HepG2 (cell line): ENCODE results near the gene TRIO. TPM values are rescaled to one million over a fixed set of nuclear protein-coding genes. Genes with fewer than 3 reads are reported as not detected.

Experiments
- ATAC-seq: fragments of 200-7000 bp; cut with Tn5 transposase; 3 replicates; pipeline ENCODE4 v1.9.1; 2020; ENCODE audit warnings: mild to moderate bottlenecking, moderate library complexity
- BruUV-seq: library from RNA; stranded (reverse); fragments of 400-500 nt; replicated peaks from 2 replicates; lab custom pipeline; 2021; lab: Mats Ljungman, UMichigan
- CTCF ChIA-PET: fragments of 300-600 bp; formaldehyde crosslinking; extraction: SDS; loops from one replicate; lab custom pipeline; 2021; ENCODE audit warnings: low total read pairs, inconsistent platforms, low intra/inter-chr PET ratio; lab: Yijun Ruan, JAX
- POLR2A ChIA-PET: fragments of 350-600 bp; sonication (Branson Sonifier 250); formaldehyde crosslinking; loops from one replicate; lab custom pipeline; 2020; ENCODE audit warnings: antibody characterized with exemption, inconsistent platforms; lab: Yijun Ruan, JAX
- DNase-seq: peaks from one replicate; pipeline ENCODE4 v3.0.0-alpha.2; 2015; ENCODE audit warnings: low spot score
- FAIRE-seq: peaks from 3 replicates; lab custom pipeline; 2011; peaks lifted over from hg19 to GRCh38; lab: Jason Lieb, UNC
- H2AFZ ChIP-seq: one replicate; pipeline ENCODE4 v1.6.1; 2011; ENCODE audit warnings: low read length, inconsistent platforms
- H3K27ac ChIP-seq: fragments of 300-600 bp; 3 replicates; pipeline ENCODE4 v1.8.0; 2011; ENCODE audit warnings: mixed run types, mild to moderate bottlenecking, mixed read lengths, low read length, inconsistent platforms; ENCODE audit not compliant: insufficient read depth; ENCODE audit errors: extremely low read length
- H3K27me3 ChIP-seq, 2 experiments: fragments of 200-600 bp in 1 of 2; 2 replicates in 1 of 2; 3 replicates in 1 of 2; pipeline versions ENCODE4 v1.6.0 to v1.8.0; 2011; ENCODE audit warnings: low read length in 2 of 2, mild to moderate bottlenecking in 2 of 2, moderate library complexity in 2 of 2, inconsistent platforms in 1 of 2; ENCODE audit not compliant: insufficient read depth in 2 of 2, control insufficient read depth in 1 of 2
- H3K36me3 ChIP-seq, 2 experiments: fragments of 200-600 bp in 1 of 2; replicated peaks in 1 of 2; 2 replicates in 1 of 2; 3 replicates in 1 of 2; pipeline versions ENCODE4 v1.5.1 to v1.8.0; 2011; ENCODE audit warnings: low read length in 2 of 2, inconsistent platforms in 1 of 2; ENCODE audit not compliant: insufficient read depth in 2 of 2, control insufficient read depth in 1 of 2
- H3K4me1 ChIP-seq: 2 replicates; pipeline ENCODE4 v1.5.1; 2012; ENCODE audit warnings: low read length, inconsistent platforms; ENCODE audit not compliant: insufficient read depth
- H3K4me2 ChIP-seq: 2 replicates; pipeline ENCODE4 v1.6.0; 2011; ENCODE audit warnings: low read depth, low read length, inconsistent platforms
- H3K4me3 ChIP-seq, 3 experiments: fragments of 200-600 bp in 1 of 3; sonication (generic), shearing (Covaris generic) in 1 of 3; replicated peaks in 1 of 3; 2 replicates each; pipeline ENCODE4 v1.5.1; 2011 to 2016; ENCODE audit warnings: low read length in 3 of 3, inconsistent platforms in 2 of 3, low read depth in 2 of 3, mild to moderate bottlenecking in 2 of 3, control low read depth in 1 of 3, mixed read lengths in 1 of 3; ENCODE audit not compliant: insufficient read depth in 1 of 3
- H3K79me2 ChIP-seq: one replicate; pipeline ENCODE4 v1.6.1; 2011; ENCODE audit warnings: low read length, inconsistent platforms; ENCODE audit not compliant: insufficient read depth
- H3K9ac ChIP-seq: 2 replicates; pipeline ENCODE4 v1.6.0; 2011; ENCODE audit warnings: mild to moderate bottlenecking, low read depth, low read length, inconsistent platforms; ENCODE audit not compliant: insufficient read depth
- H3K9me3 ChIP-seq: 2 replicates; pipeline ENCODE4 v1.5.1; 2012; ENCODE audit warnings: mild to moderate bottlenecking, low read length
- H4K20me1 ChIP-seq: 2 replicates; pipeline ENCODE4 v1.6.0; 2011; ENCODE audit warnings: inconsistent platforms, mild to moderate bottlenecking, low read length, moderate library complexity; ENCODE audit not compliant: insufficient read depth
- ATF7-NPFF ChIP-seq: sonication (generic); formaldehyde crosslinking; IDR thresholded peaks from 2 replicates; pipeline ENCODE4 v1.8.1; 2023; ENCODE audit warnings: mild to moderate bottlenecking, low read depth, missing genetic modification reagents, moderate library complexity
- FOXC1 ChIP-seq: sonication (generic); formaldehyde crosslinking; IDR thresholded peaks from 2 replicates; pipeline ENCODE4 v1.8.0; 2022; ENCODE audit warnings: mild to moderate bottlenecking, missing genetic modification reagents, borderline replicate concordance
- KDM1A ChIP-seq: IDR thresholded peaks from 2 replicates; pipeline ENCODE4 v1.6.1; 2016; ENCODE audit warnings: missing compliant biosample characterization
- MIER3 ChIP-seq: IDR thresholded peaks from 2 replicates; pipeline ENCODE4 v1.6.1; 2016; ENCODE audit warnings: missing compliant biosample characterization, borderline replicate concordance
- NCOA2 ChIP-seq: sonication (generic); formaldehyde crosslinking; IDR thresholded peaks from 2 replicates; pipeline ENCODE4 v1.8.0; 2022; ENCODE audit warnings: inconsistent platforms
- NR2F6 ChIP-seq, 2 experiments: IDR thresholded peaks; 2 replicates each; pipeline ENCODE4 v1.6.1; 2016; ENCODE audit warnings: antibody characterized with exemption in 1 of 2, mild to moderate bottlenecking in 1 of 2
- PHF5A ChIP-seq: IDR thresholded peaks from one replicate; pipeline ENCODE4 v1.6.1; 2018; ENCODE audit warnings: low read depth, missing genetic modification reagents; ENCODE audit not compliant: unreplicated experiment
- PPARG ChIP-seq: conservative IDR thresholded peaks from 2 replicates; pipeline ENCODE4 v1.6.1; 2016; ENCODE audit warnings: missing biosample characterization, missing genetic modification reagents
- SP140L ChIP-seq: sonication (generic); formaldehyde crosslinking; IDR thresholded peaks from 2 replicates; pipeline ENCODE4 v1.4.0; 2020; ENCODE audit warnings: missing genetic modification reagents, borderline replicate concordance
- TEAD2 ChIP-seq: sonication (generic); formaldehyde crosslinking; IDR thresholded peaks from 2 replicates; pipeline ENCODE4 v1.9.0; 2021; ENCODE audit warnings: missing genetic modification reagents
- ZBTB43 ChIP-seq: sonication (generic); formaldehyde crosslinking; conservative IDR thresholded peaks from 2 replicates; pipeline ENCODE4 v1.4.0; 2020; ENCODE audit warnings: missing genetic modification reagents
- ZFP36L2 ChIP-seq: sonication (generic); formaldehyde crosslinking; IDR thresholded peaks from 2 replicates; pipeline ENCODE4 v1.4.0; 2020; ENCODE audit warnings: missing genetic modification reagents
- ZNF224 ChIP-seq: sonication (generic); formaldehyde crosslinking; IDR thresholded peaks from 2 replicates; pipeline ENCODE4 v1.5.0; 2020; ENCODE audit warnings: mild to moderate bottlenecking, missing genetic modification reagents
- ZNF282 ChIP-seq: fragments of 450-650 bp; IDR thresholded peaks from 2 replicates; pipeline ENCODE4 v1.6.1; 2018; ENCODE audit not compliant: partially characterized antibody
- ZNF432 ChIP-seq: sonication (generic); formaldehyde crosslinking; IDR thresholded peaks from 2 replicates; pipeline ENCODE4 v1.5.0; 2020; ENCODE audit warnings: missing genetic modification reagents, mild to moderate bottlenecking, borderline replicate concordance
- ZNF564 ChIP-seq: sonication (generic); formaldehyde crosslinking; IDR thresholded peaks from 2 replicates; pipeline ENCODE4 v1.8.1; 2023; ENCODE audit warnings: mild to moderate bottlenecking, missing genetic modification reagents
- WGBS: methylation state at CpG from one replicate; pipeline ENCODE4 v1.1.6; 2017; ENCODE audit warnings: low lambda C conversion rate; 5-methylcytosine and 5-hydroxymethylcytosine counted together
- in situ Hi-C: cut with HindIII; loops from 2 replicates; pipeline ENCODE4 v1.10.0; 2017; ENCODE audit warnings: low pct_unique_long_range_greater_than_20kb; ENCODE audit not compliant: extremely low pct_ligation_motif_present
- intact Hi-C: fragments of 100-400 bp; cut with micrococcal nuclease; formaldehyde crosslinking; loops from one replicate; pipeline ENCODE4 v1.10.0; 2022; ENCODE audit not compliant: unreplicated experiment
- polyA plus RNA-seq, 8 experiments: library from polyadenylated mRNA; depleted of rRNA in 3 of 8; stranded (reverse) in 7 of 8; unstranded in 1 of 8; fragments of >200 nt; fragmentation: Illumina TruSeq in 4 of 8; extraction: Trizol in 4 of 8; gene quantifications; 2 replicates each; pipeline versions ENCODE4 v1.2.1 to v1.2.3, GENCODE V29; 2011 to 2016; ENCODE audit warnings: low read depth in 4 of 8, missing spikeins in 1 of 8, mixed read lengths in 1 of 8; ENCODE audit not compliant: insufficient read depth in 1 of 8
- total RNA-seq, 5 experiments: library from RNA; depleted of rRNA; stranded (reverse); fragments of >200 nt; fragmentation: Illumina TruSeq; extraction: Trizol; gene quantifications; 2 replicates each; pipeline ENCODE4 v1.2.3, GENCODE V29; 2016; ENCODE audit warnings: low read depth in 1 of 5
- TF ChIP-seq, protein P1 (sequence below): sonication (generic); formaldehyde crosslinking; IDR thresholded peaks from 2 replicates; pipeline ENCODE4 v1.8.1; 2022; ENCODE audit warnings: mild to moderate bottlenecking, missing genetic modification reagents
- TF ChIP-seq, protein P2 (sequence below): sonication (generic); formaldehyde crosslinking; IDR thresholded peaks from 2 replicates; pipeline ENCODE4 v1.5.1; 2020; ENCODE audit warnings: missing genetic modification reagents, mild to moderate bottlenecking, borderline replicate concordance

The TRIO gene
- total and polyA plus RNA-seq, 2 of the 13 experiments (the other 11 are each of a cell fraction or from before 2014, with no cell fraction given) = 45.2 to 45.9 TPM

DNA sequence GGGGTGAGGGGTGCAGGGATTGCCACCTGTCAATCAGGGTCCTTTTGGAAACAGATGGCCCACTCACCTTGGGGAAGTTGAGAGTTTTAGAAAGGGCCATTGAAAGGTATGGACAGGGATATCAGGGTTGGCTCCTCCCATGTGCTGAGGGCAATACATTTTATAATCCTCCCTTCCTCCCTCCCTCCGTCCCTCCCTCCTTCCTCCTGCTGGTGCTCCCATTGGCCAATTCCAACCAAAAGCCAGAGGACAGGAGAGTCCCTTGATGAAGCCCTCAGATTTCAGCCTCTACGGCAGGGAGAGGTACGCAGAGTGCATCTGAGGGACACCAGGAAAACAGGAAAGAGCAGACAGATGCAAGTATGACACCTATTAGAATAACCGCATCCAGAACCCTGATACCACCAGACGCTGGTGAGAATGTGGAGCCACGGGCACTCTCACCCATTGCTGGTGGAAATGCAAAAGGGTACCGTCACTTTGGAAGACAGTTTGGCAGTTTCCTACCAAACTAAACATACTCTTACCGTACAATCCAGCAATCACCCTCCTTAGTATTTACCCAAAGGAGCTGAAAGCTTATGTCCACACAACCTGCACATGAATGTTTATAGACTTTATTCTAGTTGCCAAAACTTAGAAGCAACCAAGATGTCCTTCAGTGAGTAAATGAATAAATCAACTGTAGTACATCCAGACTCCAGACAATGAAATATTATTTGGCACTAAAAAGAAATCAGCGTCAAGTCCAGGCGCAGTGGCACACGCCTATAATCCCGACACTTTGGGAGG lies 380.3 kb downstream of the TRIO start:
- Histone ChIP-seq H3K79me2 (no peaks in the 10 kb centered on the region), H2AFZ (no peak overlapping the region), H3K27ac (no peak overlapping the region), H3K36me3 (no peaks in the 10 kb centered on the region), H3K4me2 (no peak overlapping the region), H3K4me3 (no peak overlapping the region), H3K9ac (no peak overlapping the region), H3K27me3 (no peaks in the 10 kb centered on the region), H3K9me3 (no peaks in the 10 kb centered on the region), H3K4me1 (no peaks in the 10 kb centered on the region), H4K20me1 (no peaks in the 10 kb centered on the region)
- intact Hi-C loops (no loop called here), in situ Hi-C loops (no loop called here)
- no peak for DNase-seq
- 63% methylated on average over 12 of the region's 12 CpGs for WGBS
- BruUV-seq = no TSS peak
- TF ChIP-seq ZFP36L2 (CRISPR knock-in tag) (no peak), ATF7-NPFF (no peak), PPARG (no peak), ZBTB43 (CRISPR knock-in tag) (no peak), ZNF282 (no peak), SP140L (no peak), NR2F6 (IDR thresholded peaks at IDR 0.05) (no peak), NR2F6 (CRISPR knock-in tag; IDR thresholded peaks at IDR 0.05) (no peak), ZNF564 (no peak), TEAD2 (CRISPR knock-in tag) (no peak), ZNF432 (CRISPR knock-in tag) (no peak), ZNF224 (CRISPR knock-in tag) (no peak), KDM1A (no peak), PHF5A (CRISPR knock-in tag) (no peak), FOXC1 (no peak), NCOA2 (no peak), MIER3 (no peak)
- TF ChIP-seq, protein P1, sequence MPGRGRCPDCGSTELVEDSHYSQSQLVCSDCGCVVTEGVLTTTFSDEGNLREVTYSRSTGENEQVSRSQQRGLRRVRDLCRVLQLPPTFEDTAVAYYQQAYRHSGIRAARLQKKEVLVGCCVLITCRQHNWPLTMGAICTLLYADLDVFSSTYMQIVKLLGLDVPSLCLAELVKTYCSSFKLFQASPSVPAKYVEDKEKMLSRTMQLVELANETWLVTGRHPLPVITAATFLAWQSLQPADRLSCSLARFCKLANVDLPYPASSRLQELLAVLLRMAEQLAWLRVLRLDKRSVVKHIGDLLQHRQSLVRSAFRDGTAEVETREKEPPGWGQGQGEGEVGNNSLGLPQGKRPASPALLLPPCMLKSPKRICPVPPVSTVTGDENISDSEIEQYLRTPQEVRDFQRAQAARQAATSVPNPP (CRISPR knock-in tag) = no peak
- TF ChIP-seq, protein P2, sequence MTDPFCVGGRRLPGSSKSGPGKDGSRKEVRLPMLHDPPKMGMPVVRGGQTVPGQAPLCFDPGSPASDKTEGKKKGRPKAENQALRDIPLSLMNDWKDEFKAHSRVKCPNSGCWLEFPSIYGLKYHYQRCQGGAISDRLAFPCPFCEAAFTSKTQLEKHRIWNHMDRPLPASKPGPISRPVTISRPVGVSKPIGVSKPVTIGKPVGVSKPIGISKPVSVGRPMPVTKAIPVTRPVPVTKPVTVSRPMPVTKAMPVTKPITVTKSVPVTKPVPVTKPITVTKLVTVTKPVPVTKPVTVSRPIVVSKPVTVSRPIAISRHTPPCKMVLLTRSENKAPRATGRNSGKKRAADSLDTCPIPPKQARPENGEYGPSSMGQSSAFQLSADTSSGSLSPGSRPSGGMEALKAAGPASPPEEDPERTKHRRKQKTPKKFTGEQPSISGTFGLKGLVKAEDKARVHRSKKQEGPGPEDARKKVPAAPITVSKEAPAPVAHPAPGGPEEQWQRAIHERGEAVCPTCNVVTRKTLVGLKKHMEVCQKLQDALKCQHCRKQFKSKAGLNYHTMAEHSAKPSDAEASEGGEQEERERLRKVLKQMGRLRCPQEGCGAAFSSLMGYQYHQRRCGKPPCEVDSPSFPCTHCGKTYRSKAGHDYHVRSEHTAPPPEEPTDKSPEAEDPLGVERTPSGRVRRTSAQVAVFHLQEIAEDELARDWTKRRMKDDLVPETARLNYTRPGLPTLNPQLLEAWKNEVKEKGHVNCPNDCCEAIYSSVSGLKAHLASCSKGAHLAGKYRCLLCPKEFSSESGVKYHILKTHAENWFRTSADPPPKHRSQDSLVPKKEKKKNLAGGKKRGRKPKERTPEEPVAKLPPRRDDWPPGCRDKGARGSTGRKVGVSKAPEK (CRISPR knock-in tag) = no peak
- ChIA-PET POLR2A (no interaction called here), CTCF (no interaction called here)
- ATAC-seq = no peak
- no peak for FAIRE-seq
